OCI-LY1 (cell line): ENCODE data around the gene ABCC6.

Source experiments
- H2AFZ ChIP-seq: fragments of 200-600 bp; sonication (generic), shearing (Covaris generic); 2 replicates; pipeline ENCODE4 v1.6.0; 2014; ENCODE audit warnings: antibody characterized with exemption, mild to moderate bottlenecking, low read length
- H3F3A ChIP-seq: fragments of 200-600 bp; sonication (generic), shearing (Covaris generic); 2 replicates; pipeline ENCODE4 v1.6.0; 2014; ENCODE audit warnings: mild to moderate bottlenecking, antibody characterized with exemption, low read length, moderate library complexity; ENCODE audit not compliant: insufficient read depth
- H3K27ac ChIP-seq: fragments of 200-600 bp; sonication (generic); 2 replicates; pipeline ENCODE4 v1.5.1; 2014; ENCODE audit warnings: low read length, mixed run types, mild to moderate bottlenecking, low read depth; ENCODE audit not compliant: poor library complexity, severe bottlenecking
- H3K27me3 ChIP-seq: fragments of 200-600 bp; sonication (generic); 2 replicates; pipeline ENCODE4 v1.6.0; 2014; ENCODE audit warnings: antibody characterized with exemption, mild to moderate bottlenecking, low read length, moderate library complexity; ENCODE audit not compliant: insufficient read depth
- H3K36me3 ChIP-seq: fragments of 200-600 bp; sonication (generic); 2 replicates; pipeline ENCODE4 v1.6.1; 2014; ENCODE audit warnings: mild to moderate bottlenecking, antibody characterized with exemption, low read length, moderate library complexity, mixed read lengths; ENCODE audit not compliant: insufficient read depth
- H3K4me1 ChIP-seq: fragments of 200-600 bp; sonication (generic); 2 replicates; pipeline ENCODE4 v1.5.1; 2014; ENCODE audit warnings: mild to moderate bottlenecking, low read length, moderate library complexity; ENCODE audit not compliant: insufficient read depth, severe bottlenecking
- H3K4me2 ChIP-seq: fragments of 200-600 bp; sonication (generic), shearing (Covaris generic); 2 replicates; pipeline ENCODE4 v1.6.1; 2014; ENCODE audit warnings: low read length
- H3K4me3 ChIP-seq: fragments of 200-600 bp; sonication (generic); 2 replicates; pipeline ENCODE4 v1.5.1; 2014; ENCODE audit warnings: low read length, low read depth, mild to moderate bottlenecking, mixed read lengths; ENCODE audit not compliant: poor library complexity, severe bottlenecking
- H3K79me2 ChIP-seq: fragments of 200-600 bp; shearing (Covaris generic); 2 replicates; pipeline ENCODE4 v1.6.1; 2016; ENCODE audit warnings: mixed run types, low read length, mixed read lengths; ENCODE audit not compliant: insufficient read depth
- H3K9ac ChIP-seq: fragments of 200-600 bp; sonication (generic), shearing (Covaris generic); 2 replicates; pipeline ENCODE4 v1.6.1; 2014; ENCODE audit warnings: mild to moderate bottlenecking, low read length, mixed read lengths
- H3K9me2 ChIP-seq: fragments of 200-600 bp; sonication (generic), shearing (Covaris generic); 2 replicates; pipeline ENCODE4 v1.6.1; 2014; ENCODE audit warnings: low read depth, mild to moderate bottlenecking, low read length, mixed read lengths
- H3K9me3 ChIP-seq: fragments of 200-600 bp; shearing (Covaris generic); 2 replicates; pipeline ENCODE4 v1.6.1; 2014; ENCODE audit warnings: low read length, mixed read lengths
- H4K20me1 ChIP-seq: fragments of 200-600 bp; sonication (generic), shearing (Covaris generic); 2 replicates; pipeline ENCODE4 v1.6.0; 2016; ENCODE audit warnings: mild to moderate bottlenecking, low read length; ENCODE audit not compliant: insufficient read depth
- EZH2 ChIP-seq: fragments of 200-600 bp; sonication (generic), shearing (Covaris generic); IDR thresholded peaks from 2 replicates; pipeline ENCODE4 v1.8.0; 2017; ENCODE audit warnings: borderline replicate concordance, mixed run types, mild to moderate bottlenecking, antibody characterized with exemption, low read length, moderate library complexity, mixed read lengths
- TF ChIP-seq, protein P1 (sequence below): fragments of 200-600 bp; sonication (generic), shearing (Covaris generic); IDR thresholded peaks from 2 replicates; pipeline ENCODE4 v1.5.1; 2017; ENCODE audit warnings: mild to moderate bottlenecking, antibody characterized with exemption, low read length, moderate library complexity, mixed read lengths

Gene ABCC6

DNA sequence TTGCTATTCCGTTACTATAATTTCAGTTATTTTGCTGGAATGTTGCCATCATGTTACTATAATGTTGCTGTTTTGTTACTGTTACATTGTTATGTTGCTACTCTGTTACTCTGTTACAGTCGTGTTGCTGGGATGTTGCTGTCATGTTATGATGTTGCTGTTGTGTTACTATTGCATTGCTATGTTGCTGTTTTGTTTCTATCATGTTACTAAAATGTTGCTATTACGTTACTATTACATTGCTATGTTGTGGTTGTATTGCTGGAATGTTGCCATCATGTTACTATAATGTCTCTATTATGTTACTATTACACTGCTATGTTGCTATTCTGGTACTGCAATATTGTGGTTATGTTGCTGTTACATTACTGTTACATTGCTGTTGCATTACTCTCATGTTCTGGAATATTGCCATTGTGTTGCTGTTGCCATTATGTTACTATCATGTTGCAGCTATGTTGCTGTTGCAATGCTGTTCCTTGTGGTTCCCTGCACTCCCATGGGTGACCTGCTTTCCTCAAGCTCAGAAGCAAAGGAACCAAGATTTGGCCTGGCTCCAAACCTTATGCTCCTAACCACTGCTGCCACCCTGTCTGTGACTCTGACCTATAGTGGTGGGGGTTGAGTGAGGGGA, 64.4 kb downstream of the ABCC6 start:
- Histone ChIP-seq H3K27me3 (no peaks in the 10 kb centered on the region; the same call in 1 of the 2 replicates), H3K4me1 (no peaks in the 10 kb centered on the region), H3K27ac (no peak overlapping the region), H3K4me2 (no peak overlapping the region), H4K20me1 (no peaks in the 10 kb centered on the region), H3K9me2 (no peaks in the 10 kb centered on the region), H3K79me2 (no peaks in the 10 kb centered on the region), H3K36me3 (no peaks in the 10 kb centered on the region), H3K9me3 (no peaks in the 10 kb centered on the region), H3F3A (no peaks in the 10 kb centered on the region), H3K9ac (no peak overlapping the region), H2AFZ (no peak overlapping the region), H3K4me3 (no peak overlapping the region)
- no peak for TF ChIP-seq EZH2
- TF ChIP-seq, protein P1, sequence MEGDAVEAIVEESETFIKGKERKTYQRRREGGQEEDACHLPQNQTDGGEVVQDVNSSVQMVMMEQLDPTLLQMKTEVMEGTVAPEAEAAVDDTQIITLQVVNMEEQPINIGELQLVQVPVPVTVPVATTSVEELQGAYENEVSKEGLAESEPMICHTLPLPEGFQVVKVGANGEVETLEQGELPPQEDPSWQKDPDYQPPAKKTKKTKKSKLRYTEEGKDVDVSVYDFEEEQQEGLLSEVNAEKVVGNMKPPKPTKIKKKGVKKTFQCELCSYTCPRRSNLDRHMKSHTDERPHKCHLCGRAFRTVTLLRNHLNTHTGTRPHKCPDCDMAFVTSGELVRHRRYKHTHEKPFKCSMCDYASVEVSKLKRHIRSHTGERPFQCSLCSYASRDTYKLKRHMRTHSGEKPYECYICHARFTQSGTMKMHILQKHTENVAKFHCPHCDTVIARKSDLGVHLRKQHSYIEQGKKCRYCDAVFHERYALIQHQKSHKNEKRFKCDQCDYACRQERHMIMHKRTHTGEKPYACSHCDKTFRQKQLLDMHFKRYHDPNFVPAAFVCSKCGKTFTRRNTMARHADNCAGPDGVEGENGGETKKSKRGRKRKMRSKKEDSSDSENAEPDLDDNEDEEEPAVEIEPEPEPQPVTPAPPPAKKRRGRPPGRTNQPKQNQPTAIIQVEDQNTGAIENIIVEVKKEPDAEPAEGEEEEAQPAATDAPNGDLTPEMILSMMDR: no peak

DNA sequence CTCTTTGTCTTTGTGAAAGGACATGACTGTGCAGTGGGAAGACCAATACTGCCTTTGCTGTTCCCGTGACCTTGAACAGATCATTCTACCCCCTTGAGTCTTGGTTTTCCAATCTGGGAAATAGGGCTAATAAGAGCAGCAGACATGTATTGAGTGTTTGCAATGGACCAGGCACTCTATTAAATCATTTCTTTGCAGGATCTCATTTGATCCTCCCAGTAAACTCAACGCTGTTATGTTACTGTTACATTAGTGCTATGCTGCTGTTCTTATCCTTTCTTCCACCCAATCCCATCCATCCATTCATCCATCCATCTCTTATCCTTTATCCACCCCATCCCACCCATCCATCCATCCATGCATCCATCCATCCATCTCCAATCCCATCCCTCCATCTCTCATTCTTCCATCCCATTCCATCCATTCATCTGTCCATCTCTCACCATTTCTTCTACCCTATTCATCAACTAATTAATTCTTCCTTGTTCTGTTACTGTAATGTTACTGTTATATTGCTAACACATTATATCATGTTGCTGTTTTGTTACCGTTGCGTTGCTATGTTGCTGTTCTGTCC, 65.1 kb downstream of the ABCC6 start:
- no peak overlapping the region for H3K4me3 ChIP-seq
- no peaks in the 10 kb centered on the region; the same call in 1 of the 2 replicates for H3K27me3 ChIP-seq
- H3K36me3 ChIP-seq: no peaks in the 10 kb centered on the region
- no peak overlapping the region for H2AFZ ChIP-seq
- H3K9me3 ChIP-seq: no peaks in the 10 kb centered on the region
- no peaks in the 10 kb centered on the region for H3K9me2 ChIP-seq
- H3K79me2 ChIP-seq: no peaks in the 10 kb centered on the region
- no peak overlapping the region for H3K9ac ChIP-seq
- no peaks in the 10 kb centered on the region for H3K4me1 ChIP-seq
- no peak overlapping the region for H3K27ac ChIP-seq
- no peaks in the 10 kb centered on the region for H3F3A ChIP-seq
- TF ChIP-seq EZH2: no peak
- TF ChIP-seq, protein P1: no peak
- H4K20me1 ChIP-seq: no peaks in the 10 kb centered on the region
- H3K4me2 ChIP-seq: no peak overlapping the region

DNA sequence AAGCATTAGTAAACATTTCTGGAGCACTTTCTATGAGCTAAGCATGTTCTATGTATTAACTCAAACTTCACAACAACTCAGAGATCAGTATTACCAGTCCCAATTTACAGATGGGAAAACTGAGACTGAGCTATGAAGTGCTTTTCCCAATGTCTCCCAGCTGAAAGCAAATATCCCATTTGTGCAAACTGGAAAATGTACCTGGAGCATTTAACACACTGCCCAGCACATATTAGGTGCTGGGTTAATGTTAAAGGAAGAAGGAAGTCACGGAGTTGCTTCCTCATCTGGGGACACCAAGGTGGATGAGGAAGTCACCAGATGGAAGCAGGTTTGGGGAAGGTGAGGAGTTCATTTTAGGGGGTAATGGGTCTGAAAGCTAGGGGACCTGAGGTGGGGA, 66.1 kb downstream of the ABCC6 start:
- Histone ChIP-seq H3K4me1 (no peaks in the 10 kb centered on the region), H4K20me1 (no peaks in the 10 kb centered on the region), H3K79me2 (no peaks in the 10 kb centered on the region), H3K4me3 (no peak overlapping the region), H3F3A (no peaks in the 10 kb centered on the region), H3K27ac (no peak overlapping the region), H3K27me3 (no peaks in the 10 kb centered on the region; the same call in 1 of the 2 replicates), H3K9me3 (no peaks in the 10 kb centered on the region), H3K4me2 (no peak overlapping the region), H2AFZ (no peak overlapping the region), H3K9me2 (no peaks in the 10 kb centered on the region), H3K9ac (no peak overlapping the region), H3K36me3 (no peaks in the 10 kb centered on the region)
- TF ChIP-seq EZH2: no peak
- TF ChIP-seq, protein P1: no peak
